SKM-1 (cell line): ENCODE measurements around the gene PTPDC1.
"Not testable (repeated sequence)": the region's sequence is repeated elsewhere in the genome, so short reads cannot be mapped to it uniquely, and the experiment has no call there.

Experiments used
- DNase-seq: peaks from one replicate; lab custom pipeline; 2025; ENCODE audit not compliant: unreplicated experiment; lab: John Stamatoyannopoulos, UW

Gene PTPDC1

DNA sequence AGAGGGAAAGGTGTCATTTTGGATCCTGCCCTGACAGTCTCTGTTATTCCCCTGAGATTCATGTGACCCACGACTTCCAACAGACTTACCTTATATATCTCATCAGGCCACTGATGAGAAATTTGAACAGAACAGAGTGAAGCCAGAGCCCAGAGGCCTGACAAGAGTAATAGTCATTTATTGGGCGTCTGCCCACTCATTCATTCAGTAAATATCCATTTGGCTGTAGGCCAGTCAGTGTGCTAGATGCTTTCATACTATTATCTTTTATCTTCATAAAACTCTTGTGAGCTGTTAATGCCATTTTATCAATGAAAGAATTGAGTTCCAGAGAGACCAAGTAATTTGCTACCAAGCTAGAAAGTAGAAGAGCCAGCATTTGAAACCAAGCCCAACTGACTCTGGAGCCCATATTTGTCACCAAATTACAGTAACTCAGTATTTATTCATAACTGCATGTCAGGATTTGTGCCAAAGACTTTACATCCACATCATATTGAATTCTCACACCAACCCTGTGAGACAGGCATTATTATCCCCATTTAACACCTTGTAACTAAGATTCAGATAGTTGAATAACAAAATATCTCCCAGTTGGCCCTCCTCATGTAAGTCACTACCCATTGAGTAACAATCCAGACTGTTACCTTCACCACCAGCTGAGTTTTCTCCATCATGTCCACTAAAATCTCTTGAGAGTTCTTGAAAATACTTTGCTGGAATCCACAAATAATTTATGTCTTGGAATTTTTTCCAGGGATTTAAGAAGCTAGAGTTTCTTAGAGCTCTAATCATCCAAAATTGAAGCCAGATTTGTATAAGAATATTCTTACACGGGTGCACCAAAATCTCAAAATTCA, 2.5 kb downstream of the PTPDC1 start:
- DNase-seq = no peak

DNA sequence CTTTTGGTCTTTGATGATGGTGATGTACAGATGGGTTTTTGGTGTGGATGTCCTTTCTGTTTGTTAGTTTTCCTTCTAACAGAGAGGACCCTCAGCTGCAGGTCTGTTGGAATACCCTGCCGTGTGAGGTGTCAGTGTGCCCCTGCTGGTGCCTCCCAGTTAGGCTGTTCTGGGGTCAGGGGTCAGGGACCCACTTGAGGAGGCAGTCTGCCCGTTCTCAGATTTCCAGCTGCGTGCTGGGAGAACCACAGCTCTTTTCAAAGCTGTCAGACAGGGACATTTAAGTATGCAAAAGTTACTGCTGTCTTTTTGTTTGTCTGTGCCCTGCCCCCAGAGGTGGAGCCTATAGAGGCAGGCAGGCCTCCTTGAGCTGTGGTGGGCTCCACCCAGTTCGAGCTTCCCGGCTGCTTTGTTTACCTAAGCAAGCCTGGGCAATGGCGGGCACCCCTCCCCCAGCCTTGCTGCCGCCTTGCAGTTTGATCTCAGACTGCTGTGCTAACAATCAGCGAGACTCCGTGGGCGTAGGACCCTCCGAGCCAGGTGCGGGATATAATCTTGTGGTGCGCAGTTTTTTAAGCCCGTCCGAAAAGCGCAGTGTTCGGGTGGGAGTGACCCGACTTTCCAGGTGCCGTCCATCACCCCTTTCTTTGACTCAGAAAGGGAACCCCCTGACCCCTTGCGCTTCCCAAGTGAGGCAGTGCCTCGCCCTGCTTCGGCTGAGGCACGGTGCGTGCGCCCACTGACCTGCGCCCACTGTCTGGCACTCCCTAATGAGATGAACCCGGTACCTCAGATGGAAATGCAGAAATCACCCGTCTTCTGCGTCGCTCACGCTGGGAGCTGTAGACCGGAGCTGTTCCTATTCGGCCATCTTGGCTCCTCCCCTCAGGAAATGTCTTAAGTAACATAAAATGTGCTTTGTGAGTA, 10.2 kb downstream of the PTPDC1 start:
- not testable (repeated sequence) for DNase-seq

GRCh38 chr9:94096819-94097577, 12.7 kb downstream of the PTPDC1 start:
- no peak for DNase-seq

GRCh38 chr9:94097788-94098414, 13.6 kb downstream of the PTPDC1 start:
- DNase-seq = no peak

DNA sequence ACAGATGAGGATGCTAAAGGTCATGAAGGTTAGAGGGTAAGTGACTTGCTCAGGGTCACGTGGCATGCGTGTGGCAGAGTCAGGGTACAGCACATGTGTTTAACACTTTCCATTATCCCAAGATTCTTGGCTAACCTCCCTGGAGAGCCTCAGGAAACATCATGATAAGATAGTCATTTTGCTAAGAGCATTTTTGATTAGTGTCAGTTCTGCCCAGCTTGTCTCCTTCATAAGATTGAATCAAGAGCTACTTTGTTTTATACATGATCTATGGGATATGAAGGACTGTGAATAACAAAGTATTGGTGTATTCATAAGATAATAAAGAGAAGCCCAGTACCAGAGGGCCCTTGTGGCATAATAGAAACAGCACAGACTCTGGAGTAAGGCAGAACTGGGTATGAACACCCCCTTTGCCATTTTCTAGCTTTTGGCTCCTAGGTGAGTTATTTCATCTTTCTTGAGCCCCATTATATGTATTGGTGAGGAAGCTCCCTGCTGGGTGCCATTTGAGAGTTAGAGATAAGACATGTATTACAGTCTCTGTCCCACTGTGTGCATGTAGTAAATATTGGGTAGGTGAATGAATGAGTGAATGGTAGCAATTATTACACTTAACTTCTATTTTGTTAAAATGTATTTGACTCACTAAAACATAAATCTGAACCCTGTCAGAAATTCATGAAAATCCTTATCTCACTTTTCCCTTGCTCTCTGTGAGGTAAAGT, 16.1 kb downstream of the PTPDC1 start:
- DNase-seq = no peak

DNA sequence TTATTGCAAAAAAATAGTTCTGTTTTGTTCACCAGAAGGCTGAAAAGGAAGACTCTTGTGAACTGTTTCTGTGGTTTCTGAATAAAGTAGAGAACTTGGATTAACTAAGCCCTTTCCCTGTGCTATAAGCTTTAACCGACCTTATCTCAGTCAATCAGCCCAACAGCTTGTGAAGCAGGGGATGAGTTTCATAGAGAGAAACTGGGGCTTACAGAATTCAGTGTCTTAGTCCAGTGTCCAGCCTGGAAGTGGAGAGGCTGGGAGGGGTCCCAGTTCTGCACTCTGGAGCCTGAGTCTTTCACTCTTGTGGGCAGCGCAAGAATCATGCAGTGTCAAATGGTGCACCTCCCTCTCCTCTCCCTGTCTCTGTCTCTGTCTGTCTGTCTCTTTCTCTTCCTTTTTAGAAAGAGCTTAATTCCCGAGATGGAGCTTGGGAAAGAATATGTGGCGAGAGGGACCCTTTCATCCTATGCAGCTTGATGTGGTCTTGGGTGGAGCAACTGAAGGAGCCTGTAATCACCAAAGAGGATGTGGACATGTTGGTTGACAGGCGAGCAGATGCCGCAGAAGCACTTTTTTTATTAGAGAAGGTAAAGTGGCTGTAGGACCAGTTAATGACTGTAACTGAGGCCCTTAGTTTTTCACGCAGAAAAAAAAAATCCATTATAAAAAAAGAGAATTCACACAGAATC, 17.0 kb downstream of the PTPDC1 start:
- DNase-seq = no peak

- no peak for DNase-seq
These were observed 24.3 kb downstream of the PTPDC1 start for GRCh38 chr9:94108584-94108983.

- DNase-seq = no peak
These were observed 26.6 kb downstream of the PTPDC1 start for GRCh38 chr9:94110821-94111252.

DNA sequence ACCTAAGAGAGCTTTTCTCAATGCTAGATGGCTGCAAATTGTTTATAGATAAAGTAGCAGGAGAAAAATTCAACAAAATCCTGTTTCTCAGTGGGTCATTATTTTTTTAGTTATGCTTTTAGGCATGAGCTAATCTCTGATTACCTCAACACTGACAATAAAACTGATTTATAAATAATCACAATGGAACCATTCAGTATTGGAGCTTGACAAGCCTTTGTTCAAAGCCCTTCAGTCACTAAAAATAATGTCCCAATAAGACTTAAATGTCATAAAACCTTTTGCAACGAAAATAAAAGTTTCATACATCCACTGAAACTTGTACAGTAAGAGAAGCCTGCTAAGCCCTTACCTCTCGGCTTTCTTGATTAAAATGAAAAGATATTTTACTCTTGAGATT, 27.2 kb downstream of the PTPDC1 start:
- DNase-seq = no peak

DNA sequence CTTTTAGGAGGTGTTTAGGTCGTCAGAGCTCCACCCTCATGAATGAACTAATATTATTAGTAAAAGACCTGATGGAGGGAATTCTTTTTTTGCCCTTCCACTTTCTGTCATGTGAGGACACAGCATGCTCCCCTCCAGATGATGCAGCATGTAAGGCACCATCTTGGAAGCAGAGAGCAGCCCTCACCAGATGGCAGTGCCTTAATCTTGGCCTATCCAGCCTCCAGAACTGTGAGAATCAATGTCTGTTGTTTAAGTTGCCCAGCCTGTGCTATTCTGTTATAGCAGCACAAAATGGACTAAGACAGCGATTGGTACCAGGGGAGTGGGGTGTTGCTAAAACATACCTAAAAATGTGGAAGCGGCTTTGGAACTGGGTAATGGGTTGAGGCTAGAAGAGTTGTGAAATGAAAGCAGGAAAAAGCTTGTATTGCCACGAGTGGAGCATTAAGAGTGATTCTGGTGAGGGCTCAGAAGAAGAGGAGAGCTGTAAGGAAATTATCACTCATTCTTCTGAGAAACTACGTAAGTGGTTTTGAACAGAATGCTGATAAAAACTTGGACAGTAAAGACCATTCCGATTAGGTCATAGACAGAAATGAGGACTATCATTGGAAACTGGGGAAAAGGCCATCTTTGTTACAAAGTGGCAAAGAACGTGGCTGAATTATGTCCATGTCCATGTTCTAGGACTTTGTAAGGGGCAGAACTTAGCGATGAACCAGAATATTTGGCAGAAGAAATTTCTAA, 28.6 kb downstream of the PTPDC1 start:
- no peak for DNase-seq

DNA sequence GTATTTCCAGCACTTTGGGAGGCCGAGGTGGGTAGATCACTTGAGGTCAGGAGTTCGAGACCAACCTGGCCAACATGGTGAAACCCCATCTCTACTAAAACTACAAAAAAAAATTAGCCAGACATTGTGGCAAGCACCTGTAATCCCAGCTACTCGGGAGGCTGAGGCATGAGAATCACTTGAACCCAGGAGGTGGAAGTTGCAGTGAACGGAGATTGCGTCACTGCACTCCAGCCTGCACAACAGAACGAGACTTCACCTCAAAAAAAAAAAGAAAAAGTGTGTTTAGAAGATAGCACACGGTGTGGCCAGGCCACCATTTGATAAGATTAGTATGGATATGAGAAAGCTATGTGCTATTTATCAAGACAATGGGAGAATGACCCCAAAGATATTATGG, 35.8 kb downstream of the PTPDC1 start:
- not testable (repeated sequence) for DNase-seq

DNA sequence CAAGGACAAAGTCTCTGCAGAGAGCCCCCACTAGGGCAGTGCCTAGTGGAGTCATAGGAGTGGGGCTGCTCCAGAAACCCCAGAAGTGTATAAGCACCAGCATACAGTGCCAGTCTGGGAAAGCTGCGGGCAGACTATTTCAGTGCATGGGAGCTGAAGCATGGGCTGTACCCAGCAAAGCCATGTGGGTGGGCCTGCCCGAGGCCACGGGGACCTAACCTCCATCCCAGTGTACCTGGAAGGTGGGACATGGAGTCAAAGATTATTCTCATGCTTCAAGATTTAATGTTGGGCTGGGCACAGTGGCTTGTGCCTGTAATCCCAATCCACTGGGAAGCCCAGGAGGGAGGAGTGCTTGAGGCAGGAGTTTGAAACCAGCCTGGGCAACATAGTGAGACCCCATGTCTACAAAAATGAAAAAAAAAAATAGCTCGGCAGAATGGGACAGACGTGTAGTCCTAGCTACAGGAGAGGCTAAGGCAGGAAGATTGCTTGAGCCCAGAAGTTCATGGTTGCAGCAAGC, 36.7 kb downstream of the PTPDC1 start:
- no peak for DNase-seq

GRCh38 chr9:94126844-94127243, 42.6 kb downstream of the PTPDC1 start:
- no peak for DNase-seq

DNA sequence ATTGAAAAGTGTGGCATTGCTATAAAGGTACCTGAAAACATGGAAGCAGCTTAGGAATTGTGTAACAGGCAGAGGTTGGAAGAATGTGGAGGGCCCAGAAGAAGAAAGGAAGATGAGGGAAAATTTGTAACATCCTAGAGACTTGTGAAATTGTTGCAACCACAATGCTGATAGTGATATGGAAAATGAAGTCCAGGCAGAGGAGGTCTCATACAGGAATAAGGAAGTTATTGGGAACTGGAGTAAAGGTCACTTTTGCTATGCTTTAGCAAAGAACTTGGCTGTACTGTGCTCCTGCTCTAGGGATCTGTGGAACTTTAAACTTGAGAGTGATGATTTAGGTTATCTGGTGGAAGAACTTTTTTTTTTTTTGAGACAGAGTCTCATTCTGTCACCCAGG, 43.5 kb downstream of the PTPDC1 start:
- no peak for DNase-seq

GRCh38 chr9:94128580-94128979, 44.3 kb downstream of the PTPDC1 start:
- no peak for DNase-seq

GRCh38 chr9:94134629-94135028, 50.4 kb downstream of the PTPDC1 start:
- no peak for DNase-seq

DNA sequence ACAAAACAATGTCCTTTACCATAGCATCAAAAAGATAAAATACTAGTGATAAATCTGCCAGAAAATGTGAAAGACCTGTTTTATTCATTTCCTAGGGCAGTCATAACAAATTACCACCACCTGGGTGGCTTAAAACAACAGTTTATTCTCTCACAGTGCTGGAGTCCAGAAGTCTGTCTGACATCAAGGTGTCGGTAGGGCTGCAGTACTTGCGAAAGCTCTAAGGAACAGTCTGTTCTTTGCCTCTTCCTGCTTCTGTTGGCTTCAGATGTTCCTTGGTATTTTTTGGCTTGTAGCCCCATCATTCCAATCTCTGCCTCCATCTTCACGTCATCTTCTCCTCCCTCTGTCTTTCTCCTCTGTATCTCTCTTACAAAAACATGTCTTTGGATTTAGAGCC, 51.0 kb downstream of the PTPDC1 start:
- DNase-seq = no peak

DNA sequence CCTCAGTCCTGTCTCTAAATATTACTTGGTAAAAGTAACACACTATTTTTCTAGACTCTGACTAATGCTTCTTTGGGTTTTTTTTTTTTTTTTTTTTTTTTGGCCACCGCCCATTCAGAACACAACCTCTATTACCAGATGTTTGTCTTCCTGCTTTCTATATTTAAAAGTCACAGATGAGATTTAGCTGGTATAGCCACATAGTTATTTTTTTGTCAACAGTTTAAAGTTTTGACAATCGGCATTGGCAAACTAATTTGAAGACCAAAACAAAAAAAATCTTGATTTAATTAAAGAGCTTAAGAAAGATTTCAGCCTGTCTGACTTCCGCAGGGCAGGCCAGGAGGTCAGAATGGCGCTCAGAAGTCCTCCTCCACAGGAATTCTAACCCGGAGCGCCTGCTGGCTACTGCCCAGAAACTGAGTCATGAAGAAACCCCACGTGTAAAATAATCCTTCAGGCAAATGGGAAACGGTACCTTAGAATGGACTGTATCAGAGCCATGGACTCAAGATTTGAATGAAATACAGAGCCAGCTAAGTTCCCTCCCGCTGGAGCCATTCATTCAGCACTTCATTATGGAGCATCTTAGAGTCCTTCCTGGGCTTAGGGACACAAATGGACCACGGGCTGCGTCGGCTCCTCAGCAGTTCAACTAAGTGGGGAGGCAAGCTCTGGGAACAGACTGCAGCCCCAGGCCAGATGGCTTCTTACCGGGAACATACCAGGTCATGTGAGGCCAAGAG, 55.6 kb downstream of the PTPDC1 start:
- DNase-seq = no peak
